GM12864 (cell line): ENCODE results near the gene PROZ.

ENCODE experiments used
- DNase-seq: peaks from one replicate; pipeline ENCODE4 v3.0.0-alpha.2; 2011; ENCODE audit warnings: low read depth
- H3K4me3 ChIP-seq: 2 replicates; pipeline ENCODE4 v1.5.1; 2011; ENCODE audit warnings: mild to moderate bottlenecking, low read depth, low read length, control low read depth
- TF ChIP-seq, protein P1 (sequence below): IDR thresholded peaks from 2 replicates; pipeline ENCODE4 v1.5.1; 2011; ENCODE audit warnings: low read depth, mild to moderate bottlenecking, moderate library complexity, low read length, control low read depth, inconsistent platforms; ENCODE audit errors: missing control alignments

The PROZ gene

DNA sequence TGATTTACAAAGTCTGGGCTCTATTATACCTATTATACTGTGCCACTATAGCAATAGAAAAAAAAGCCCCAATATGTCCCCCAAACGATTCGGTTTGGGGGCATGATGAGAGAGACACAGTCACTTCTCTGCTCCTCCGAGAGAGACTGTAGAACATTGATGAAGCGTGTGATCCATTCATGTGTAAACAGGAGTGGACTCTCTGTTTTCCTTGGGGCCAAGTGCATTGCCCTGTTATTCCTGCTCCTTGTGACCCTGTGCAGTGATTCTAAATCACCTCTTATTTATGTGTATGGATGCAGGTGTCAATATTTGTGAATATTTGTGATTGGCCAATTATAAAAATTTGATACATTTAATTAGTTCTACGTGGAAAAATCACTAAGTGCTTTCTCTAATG lies 18.9 kb upstream of the PROZ start:
- no peak overlapping the region for H3K4me3 ChIP-seq
- no peak for DNase-seq
- TF ChIP-seq, protein P1, sequence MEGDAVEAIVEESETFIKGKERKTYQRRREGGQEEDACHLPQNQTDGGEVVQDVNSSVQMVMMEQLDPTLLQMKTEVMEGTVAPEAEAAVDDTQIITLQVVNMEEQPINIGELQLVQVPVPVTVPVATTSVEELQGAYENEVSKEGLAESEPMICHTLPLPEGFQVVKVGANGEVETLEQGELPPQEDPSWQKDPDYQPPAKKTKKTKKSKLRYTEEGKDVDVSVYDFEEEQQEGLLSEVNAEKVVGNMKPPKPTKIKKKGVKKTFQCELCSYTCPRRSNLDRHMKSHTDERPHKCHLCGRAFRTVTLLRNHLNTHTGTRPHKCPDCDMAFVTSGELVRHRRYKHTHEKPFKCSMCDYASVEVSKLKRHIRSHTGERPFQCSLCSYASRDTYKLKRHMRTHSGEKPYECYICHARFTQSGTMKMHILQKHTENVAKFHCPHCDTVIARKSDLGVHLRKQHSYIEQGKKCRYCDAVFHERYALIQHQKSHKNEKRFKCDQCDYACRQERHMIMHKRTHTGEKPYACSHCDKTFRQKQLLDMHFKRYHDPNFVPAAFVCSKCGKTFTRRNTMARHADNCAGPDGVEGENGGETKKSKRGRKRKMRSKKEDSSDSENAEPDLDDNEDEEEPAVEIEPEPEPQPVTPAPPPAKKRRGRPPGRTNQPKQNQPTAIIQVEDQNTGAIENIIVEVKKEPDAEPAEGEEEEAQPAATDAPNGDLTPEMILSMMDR, result no peak

DNA sequence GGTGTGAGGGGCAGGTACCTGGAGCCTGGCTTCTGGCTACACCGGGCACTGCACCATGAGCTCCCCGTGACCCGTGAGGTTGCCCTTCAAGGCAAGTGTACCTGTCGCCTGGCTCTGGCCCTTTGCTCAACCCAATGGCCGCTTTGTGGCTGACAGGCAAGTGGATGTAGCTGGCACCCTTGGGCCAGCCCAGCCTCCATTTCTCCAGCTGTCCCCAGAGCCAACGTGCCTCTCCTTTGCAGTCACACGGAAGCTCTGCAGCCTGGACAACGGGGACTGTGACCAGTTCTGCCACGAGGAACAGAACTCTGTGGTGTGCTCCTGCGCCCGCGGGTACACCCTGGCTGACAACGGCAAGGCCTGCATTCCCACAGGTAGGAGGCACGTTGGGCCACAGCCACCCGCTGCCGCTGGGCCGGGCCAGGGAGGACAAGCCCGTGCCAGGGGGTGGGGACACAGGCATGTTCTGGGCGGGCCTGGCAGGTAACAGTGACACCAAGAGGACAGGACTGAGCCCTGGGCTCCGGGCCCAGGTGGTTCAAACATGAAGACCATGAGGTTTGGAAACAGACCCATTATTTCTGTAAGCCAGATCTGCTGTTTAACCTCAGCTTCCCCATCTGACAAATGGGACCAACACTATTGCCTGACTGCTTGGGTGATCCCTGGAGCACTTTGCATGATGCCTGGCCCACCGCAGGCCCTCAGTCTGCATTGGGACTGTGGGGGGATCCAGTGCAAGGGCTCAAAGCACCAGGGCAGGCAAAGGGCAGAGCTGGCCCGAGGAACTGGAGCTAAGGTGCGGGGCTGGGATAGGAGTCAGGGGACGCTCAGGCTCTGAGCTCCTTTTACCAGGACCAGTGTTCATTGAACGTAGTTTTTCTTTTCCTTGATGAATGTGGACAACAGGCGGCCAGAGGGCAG lies 17.5 kb upstream of the PROZ start:
- no peak overlapping the region for H3K4me3 ChIP-seq
- no peak for DNase-seq
- TF ChIP-seq, protein P1, result no peak

DNA sequence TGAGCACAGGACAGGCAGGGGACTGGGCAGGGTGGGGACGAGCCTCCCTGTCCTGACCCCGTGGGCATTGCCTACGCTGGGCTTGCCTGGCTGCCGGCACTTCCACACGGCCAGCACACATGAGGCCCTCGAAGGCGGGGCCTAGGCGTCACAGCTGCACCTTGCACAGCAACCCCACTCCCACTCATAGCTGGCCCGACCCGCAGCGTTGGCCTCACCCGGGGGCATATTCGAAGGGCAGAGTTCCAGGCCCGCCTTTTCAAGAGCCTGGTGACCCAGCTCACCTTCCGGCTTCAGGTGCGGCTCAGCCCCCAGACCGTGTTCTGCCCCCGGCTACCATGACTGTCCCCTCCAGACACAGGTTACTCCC lies 16.9 kb upstream of the PROZ start:
- no peak for DNase-seq
- no peak overlapping the region for H3K4me3 ChIP-seq
- TF ChIP-seq, protein P1, result no peak

DNA sequence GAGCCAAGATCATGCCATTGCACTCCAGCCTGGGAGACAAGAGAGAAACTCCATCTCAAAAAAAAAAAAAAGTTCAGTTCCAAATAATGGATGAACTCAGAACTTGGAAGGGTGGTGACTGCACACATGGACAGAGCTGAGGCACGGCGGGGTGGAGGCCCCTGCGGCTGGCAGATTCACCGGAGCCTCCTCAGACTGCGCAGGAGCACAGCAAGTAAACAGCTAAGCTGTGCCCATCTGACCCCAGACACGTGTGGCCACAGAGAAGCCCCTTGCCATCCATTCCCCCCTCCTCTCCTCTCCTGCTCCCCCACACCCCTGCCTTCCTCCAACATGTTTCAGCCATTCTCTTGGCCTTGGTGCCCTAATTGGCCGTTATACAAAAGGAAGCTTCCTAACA lies 15.6 kb upstream of the PROZ start:
- TF ChIP-seq, protein P1, result no peak
- no peak for DNase-seq
- no peak overlapping the region for H3K4me3 ChIP-seq

DNA sequence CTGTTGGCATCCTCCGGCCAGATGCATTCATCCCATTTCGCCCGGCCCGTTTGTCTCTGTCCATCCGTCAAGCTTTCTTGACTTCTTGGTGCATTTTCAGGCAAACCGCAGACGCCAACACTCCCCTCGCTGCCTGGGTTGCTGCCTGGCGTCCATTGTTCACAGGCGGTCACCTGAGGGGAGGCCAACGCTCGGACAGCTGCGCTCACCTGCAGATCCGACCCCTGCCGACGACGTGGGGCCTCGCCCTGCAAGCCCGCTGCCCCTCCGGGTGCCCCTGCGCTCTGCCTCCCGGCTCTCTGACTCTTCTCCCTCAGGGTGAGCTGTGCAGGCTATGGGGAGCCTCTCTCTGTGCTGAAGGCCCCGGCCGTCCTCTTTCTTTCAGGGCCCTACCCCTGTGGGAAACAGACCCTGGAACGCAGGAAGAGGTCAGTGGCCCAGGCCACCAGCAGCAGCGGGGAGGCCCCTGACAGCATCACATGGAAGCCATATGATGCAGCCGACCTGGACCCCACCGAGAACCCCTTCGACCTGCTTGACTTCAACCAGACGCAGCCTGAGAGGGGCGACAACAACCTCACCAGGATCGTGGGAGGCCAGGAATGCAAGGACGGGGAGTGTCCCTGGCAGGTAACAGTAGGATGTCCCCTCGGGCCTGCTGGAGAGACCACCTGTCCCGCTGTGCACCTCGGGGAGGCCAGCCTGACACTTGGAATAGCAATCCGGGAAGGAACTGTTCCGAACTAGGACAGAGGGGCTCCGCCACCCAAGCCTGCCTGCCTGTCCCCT lies 14.8 kb upstream of the PROZ start:
- TF ChIP-seq, protein P1, result no peak
- DNase-seq, result no peak
- H3K4me3 ChIP-seq, result no peak overlapping the region

DNA sequence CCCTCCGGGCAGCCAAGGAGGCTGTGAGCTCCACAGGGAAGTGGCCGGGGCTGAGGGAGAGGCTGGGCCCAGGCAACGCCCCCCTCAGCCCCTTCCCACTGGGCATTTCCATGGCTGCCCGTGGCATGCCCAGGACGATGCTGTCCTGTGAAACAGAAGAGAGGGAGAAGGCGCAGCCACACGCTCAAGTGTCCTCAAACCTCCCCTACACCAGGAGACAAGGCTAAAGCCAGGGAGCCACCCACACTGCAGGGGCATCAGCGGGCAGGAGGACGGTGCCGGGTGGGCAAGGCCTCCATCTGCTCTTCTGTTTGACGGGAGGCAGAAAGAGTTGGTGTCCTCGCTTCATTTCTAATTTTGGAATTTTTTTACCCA lies 14.2 kb upstream of the PROZ start:
- DNase-seq, result no peak
- TF ChIP-seq, protein P1, result no peak

More for the DNA sequence above, 14.2 kb upstream of the PROZ start:
- H3K4me3 ChIP-seq, result no peak overlapping the region
